NCI-H526 (cell line): ENCODE measurements around the gene HPS4.

ENCODE experiments used
- DNase-seq, 2 experiments: peaks; one replicate each; lab custom pipeline; 2025; lab: John Stamatoyannopoulos, UW

HPS4 gene

DNA sequence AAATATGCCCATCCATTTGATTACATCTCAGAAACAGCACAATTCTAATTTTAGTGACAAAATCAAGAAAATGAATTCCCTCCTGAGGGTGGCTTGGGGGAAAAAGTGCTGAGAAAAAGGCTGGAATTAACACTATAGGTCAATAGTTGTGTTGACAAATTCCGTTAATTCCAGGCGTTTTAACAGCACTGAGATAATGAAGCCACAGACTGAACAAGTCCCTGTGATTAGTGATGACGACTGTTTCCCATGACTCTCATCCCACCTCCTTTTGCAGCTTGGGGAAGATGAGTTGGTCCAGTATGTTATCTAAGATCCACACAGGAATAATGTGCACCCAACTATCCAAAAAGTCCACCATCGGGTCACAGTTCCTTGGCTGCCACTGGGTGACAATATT is 12.9 kb upstream of the HPS4 start:
- DNase-seq, result no peak

DNA sequence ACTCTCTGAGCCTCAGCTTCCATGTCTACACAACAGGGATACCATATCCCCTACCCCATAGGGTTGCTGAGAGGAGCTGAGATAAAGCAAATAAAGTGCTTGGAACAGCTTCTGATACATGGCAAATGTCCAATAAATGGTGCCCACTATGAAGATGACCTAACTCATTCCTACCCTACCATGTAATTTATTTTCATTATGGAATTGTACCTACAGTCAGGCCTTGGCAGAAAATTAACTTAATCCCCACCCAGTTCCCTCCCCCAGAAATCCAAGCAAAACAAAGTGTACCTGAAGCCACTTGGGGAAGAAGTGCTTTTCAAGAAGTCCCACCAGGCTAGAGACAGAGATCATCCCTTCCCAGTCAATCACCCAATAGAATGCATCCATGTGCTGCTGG is 10.9 kb upstream of the HPS4 start:
- DNase-seq, result no peak

DNA sequence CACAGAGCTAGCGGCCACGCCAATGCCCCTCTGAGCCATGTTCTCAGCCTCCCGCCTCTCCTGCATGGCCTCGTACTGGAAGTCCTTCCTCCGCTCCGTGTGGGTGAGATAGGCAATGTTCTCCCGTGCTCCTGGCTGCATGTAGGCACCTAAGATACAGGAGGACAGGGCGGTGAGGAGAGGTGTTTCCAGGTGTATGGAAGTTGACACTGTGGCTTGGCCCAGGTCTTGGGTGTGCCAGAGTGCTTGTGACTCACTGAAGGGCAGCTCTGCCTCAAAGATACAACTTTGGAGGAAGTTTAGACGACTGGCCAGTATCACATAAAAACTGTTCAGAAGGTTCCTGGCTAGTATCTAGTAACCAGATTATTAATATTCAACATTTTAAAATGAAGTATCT is 8.6 kb upstream of the HPS4 start:
- DNase-seq, result no peak

DNA sequence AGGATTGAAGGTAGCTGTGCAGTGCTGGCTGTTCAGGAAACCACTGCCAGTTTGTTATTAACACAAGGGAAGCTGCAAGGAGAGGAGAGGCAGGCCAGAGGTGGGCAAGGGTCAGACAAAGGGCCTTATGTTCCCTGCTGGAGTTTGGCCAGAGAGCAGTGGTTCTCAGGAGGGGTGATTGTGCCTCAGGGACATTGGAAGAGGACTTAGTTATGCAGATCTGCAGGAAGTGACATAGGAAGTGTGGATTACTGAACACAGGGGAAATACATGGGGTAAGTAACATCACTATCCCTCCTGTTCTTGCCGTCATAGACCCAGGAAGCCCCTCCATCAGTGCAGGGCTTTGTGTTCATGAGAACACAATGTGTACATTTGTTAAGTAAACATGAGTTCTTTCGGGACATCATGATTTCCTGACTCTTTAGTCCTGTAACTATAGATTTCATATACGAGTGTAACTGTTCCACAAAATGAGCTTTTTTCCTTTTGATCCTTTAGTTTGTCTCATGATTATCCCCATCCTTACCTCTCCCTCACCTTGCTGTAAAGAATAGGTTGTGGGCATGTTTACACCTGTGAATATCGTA is 6.0 kb upstream of the HPS4 start:
- no peak for DNase-seq

DNA sequence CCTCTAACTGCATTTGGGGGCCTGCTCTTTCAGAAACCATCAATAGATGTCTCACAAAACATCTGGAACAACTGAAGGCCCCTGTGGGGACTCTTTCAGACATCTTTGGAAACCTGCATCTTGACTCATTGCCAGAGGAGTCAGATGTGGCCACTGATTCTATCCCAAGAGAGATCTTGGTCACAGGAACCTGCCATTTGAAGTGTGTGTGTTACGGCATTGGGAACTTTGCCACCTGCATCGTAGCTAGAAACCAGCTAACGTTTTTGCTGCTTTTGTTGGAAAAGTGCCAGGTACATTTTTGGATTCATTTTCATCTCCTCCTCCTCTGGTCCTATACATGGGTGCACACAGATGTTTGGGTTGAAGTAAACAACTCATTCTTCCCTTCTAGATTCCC is 4.4 kb upstream of the HPS4 start:
- no peak for DNase-seq

DNA sequence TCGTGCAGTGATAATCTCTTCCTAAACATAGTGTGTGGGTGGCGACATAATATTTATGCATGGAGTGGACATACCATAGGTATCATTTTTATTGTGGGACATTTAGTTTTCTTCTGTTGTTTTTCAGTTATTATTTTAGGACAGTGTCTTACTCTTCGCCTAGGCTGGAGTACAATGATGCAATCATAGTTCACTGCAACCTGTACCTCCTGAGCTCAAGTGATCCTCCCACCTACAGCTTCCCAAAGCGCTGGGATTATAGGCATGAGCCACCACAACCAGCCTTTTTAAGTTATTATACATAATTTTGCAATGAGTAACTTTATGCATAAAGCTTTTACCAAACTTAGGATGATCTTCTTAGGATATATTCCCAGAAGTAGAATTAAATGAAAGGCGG is 2.8 kb upstream of the HPS4 start:
- no peak for DNase-seq

DNA sequence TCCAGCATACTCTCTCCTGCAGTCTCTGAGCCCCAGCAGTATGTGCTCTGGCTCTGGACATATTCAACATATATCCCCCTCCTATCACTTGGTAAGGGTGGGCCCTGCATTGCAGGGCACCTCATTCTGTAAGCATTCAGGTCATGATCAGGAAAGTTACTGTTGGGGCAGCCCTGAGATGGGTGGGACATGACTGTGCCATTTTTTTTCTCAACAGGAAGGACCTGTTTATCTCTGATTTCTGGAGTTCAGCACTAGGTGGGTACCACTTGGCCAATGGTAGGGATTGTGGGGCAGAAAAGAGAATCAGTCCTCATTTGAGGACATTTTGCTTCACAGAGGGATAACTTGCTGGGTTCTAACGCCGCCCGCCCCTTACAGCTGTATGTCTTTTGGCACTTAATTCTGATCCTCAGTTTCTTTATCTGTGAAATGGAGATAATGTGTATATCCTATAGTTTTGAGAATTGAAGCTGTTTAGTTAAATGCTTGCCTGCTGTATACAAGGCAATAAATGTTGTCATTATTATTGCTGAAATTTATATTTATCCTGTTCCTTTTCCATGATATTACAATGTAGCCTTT is 2.3 kb upstream of the HPS4 start:
- DNase-seq, result no peak

DNA sequence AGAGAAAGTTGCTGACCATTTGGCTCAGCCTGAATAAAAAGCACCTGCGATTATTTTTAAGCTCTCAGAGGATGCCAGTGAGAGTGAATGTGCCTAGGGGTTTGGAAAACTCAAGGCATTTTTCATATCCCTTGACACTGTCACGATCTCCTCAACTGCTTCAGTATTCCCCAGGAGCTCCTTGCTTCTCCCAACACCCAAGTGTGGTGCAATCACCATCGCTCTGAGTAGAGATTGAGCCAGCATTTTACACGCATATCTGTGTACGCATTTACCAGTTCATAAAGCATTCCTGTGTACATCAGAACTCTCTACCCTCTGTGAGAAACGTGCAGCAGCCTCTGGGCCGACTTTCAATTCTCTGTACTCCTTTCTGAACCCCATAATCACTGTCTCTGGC is 1.4 kb upstream of the HPS4 start:
- no peak for DNase-seq

DNA sequence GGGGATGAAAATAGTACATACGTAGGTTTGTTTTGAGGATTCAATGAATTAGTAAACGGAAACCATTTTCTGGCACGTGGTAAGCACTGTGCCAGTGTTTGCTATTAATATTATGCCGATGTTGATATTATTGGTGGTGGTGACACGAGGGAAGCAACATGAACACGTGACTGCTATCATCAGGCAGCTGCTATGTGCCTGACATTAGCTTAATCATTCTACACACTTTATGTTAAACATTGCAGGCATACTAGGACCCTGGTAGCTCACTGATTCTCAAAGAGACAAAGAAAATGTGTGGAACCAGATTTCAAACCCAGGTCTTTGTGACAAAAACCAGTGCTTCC is 750 bp upstream of the HPS4 start:
- DNase-seq, result no peak

DNA sequence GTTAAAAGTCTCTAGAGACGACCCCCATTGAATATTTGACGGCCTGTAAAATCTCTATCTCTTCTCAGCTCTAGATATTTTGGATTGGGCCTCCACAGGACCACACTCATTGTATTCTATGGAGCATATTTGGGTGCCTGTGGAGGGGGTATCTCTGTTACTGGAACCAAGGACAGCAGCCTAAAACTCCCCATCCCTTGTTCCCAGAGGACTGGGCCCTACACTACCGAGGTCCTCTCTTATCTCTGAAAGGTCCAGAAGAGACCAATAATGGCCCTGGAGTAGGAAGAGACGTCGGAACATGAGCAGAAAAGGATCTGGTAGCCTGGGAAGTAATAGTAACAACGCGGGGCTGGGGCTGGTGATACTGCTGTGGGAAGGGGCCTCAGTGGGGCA is 542 bp downstream of the HPS4 start:
- DNase-seq, result no peak

DNA sequence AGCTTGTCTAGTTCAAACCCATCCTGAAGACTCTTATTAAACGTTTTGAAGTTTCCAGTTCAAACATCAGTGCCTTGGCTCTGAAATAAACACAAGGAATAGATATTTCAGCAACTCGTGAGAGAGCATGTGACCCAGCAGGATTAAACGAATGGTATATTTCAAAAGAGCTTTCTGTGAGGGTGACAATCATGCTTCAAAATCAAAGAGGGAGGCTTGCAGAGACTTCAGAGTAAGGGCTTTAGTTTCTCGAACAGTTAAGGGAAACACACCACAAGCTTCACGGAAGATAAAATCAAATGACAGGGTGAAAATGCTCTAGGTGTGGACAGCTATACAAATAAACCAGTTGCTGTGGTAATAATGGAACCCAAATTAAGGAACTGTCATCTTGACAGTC is 1.4 kb downstream of the HPS4 start:
- DNase-seq, result no peak

DNA sequence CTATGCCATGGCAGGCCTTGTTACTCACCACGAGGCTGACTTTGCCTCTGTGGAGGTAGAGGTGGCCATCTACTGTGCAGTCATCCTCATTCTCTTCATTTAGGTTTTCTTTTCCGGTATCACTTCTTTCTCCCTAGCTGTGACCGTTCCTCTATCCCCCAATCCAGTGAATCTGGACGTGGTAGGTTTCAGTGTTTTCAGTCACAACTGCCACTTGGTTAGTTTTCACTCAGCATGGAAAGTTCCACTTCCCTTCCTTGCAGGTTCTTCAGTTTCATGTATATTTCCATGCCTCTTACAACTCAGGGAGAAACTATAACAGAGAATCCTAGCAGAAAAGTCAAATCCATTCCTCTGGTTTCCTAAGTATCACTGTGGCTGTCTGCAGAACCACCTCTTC is 1.9 kb downstream of the HPS4 start:
- no peak for DNase-seq

DNA sequence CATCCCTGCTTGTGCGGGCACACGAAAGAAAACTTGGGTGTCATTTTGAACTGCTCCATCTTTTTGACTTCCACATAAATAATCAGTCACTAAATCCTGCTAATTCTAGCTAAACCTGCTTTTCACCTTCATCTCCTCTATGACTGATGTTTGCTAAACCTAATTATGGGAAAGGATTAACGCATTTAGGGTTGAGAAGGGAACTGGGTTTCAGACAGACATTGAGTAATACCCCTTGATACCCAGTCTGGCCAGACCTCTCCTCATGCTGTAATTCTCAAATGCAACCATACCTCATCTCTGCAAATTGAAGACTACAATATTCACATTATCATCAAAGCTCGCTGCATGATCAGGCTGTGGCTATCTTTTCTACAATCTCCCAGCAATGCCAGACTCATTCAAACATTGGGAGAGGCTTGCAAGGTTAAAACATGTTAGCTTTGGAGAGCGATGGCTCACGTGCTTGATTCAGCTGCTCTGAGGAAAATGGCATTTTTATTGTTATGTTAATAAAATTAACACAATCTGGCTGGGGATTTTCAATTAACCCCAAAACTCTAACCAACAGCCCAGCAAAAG is 2.4 kb downstream of the HPS4 start:
- no peak for DNase-seq

DNA sequence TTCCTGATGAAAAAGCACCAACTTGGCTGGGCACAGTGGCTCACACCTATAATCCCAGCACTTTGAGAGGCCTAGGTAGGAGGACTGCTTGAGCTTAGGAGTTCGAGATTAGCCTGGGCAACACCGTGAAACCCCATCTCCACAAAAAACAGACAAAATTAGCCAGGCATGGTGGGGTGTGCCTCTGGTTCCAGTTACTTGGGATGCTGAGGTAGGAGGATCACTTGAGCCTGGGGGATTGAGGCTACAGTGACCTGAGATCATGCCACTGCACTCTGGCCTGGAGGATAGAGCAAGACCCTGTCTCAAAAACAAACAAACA is 3.0 kb downstream of the HPS4 start:
- DNase-seq, result no peak

DNA sequence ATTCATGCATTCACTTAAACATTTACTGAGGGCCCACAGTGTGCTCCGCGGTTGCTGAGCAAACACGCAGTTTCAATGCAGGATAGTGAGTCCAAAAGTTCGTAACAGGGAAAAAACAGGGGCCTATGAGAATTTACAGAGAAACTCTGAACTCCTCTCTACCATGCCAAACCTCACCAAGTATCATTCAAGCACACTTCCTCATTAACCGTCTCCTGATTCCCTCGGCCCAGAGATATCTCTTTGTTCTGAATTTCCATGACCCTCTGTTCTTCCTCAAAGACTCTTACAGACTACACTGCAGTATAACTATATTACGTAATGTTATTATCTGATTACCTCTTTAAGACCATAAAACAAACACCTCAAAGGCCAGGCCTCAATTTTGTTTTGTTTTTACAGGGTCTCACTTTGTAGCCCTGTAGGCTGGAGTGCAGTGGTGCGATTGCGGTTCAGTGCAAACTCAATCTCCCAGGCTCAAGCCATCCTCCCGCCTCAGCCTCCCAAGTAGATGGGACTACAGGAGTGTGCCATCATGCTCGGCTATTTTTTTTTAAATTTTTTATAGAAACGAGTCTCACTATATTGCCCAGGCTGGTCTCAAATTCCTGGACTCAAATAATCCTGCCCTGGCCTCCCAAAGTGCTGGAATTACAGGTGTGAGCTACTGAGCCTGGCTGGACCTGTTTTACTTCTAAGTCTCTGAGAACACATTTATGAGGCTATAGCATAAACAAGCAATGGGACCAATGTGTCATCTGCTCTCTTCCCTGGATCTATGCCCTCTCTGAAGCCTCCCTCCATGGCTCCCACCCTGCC is 3.6 kb downstream of the HPS4 start:
- peak in 1 of 2 experiments; percentile 36 for DNase-seq

DNA sequence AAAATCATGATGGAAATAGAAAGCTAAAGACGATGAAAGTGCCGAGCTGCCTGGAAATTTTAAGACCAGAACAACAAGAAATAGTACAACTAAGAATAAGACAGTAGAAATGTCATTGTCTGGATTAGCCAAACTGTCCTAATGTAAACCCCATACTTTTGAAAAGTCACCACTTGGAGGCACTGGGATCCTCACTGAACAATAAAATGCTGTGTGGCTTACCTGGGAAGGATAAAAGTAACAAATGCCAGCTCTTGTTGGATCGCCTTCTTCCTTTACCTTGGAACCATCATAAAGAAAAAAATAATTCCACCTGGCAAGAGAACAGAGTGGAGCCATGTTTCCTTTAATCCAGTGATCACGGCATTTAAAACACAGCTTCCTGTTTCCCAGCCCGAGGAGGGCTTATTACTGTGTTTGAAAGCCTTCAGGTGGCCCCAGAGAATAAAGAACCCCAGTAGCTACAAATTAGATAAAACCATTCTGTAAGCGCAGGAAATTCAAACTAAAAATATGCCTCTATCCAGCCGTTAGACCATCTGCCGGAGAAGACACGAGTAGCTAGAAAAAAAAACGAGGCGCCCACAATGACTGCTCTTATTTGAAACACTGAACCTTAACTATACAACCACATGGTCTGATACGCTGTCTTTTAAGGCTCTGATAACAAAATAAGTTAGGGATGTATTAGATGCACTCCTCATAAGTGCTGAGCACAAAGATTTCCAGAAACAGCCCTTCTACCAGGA is 4.4 kb downstream of the HPS4 start:
- DNase-seq, result peak; percentile 32 to 39

DNA sequence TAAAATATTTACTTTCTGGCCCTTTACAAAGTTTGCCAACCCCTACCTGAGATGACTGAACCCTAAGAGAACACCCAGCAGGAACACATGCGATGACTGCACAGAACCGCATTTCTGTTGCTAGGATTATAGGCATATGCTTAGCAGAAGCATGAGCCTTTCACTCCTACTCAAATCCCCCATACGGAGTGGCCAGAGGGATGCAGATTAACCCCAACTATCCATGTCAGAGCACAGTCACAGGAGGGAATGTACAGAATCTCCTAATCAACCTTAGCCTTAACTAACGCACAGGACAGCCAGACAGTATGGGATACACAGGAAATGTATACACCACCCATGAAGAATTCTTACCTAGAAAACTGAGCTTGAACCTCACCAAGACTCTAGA is 6.2 kb downstream of the HPS4 start:
- no peak for DNase-seq

DNA sequence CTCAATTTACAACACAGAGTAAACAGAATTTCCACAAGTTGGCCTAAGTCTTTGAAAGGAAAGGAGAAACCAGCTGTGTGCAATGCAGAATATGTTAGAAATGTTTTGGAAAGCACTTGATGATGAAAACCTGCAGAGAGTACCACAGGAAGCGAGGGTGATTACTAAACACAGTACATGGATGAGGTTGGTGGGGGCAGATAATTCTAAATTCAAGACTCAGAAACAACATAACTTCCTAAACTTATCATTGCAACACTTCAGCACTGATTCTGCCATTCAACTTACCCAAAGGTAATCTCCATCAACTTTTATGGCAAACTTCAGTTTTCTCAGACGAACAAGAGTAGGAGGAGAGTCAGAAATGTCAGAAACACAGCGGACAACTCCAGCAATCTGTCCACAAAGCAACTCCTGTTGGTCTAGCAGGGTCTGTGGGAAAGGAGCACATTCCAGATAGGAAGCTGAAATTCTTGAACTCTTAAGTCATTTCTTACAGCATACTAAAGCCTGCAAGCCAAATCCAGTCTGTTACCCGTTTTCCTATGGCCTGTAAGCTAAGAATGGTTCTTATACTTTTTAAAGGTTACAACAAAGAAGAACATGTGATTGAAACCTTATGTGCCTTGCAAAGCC is 6.8 kb downstream of the HPS4 start:
- no peak for DNase-seq

DNA sequence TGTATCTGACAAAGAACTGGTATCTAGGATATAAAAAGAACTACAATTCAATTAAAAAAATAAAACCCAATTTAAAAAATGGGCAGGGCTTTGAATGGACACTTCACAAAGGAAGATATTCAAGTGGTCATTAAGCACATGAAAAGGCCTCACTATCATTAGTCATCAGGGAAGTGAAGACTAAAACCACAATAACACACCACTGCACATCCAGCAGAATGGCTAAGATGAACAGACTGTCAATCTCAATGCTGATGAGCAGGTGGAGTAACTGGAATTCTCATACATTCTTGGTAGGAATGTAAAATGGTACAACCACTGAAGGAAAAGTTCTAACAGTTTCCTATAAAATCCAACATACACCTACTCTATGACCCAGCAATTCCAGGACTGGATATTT is 8.9 kb downstream of the HPS4 start:
- no peak for DNase-seq

DNA sequence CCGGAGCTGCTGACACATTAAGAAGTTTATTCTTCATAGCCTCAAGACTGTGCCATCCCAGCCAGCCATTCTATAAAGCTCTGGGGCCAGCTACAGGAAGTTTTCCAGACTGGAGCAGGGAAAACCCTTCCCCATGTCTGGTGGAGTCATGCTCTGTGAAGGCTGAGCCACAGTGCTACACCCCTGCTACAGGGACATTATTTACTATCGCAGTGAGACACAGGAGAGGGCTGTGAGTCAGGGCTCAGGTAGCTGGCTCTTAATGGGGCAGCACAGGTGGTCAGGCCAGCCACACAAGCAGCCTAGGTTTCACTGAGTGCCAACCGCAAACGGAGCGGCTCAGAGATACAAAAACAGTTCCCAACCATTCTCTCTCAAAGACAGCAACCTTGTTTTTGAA is 12.1 kb downstream of the HPS4 start:
- no peak for DNase-seq

DNA sequence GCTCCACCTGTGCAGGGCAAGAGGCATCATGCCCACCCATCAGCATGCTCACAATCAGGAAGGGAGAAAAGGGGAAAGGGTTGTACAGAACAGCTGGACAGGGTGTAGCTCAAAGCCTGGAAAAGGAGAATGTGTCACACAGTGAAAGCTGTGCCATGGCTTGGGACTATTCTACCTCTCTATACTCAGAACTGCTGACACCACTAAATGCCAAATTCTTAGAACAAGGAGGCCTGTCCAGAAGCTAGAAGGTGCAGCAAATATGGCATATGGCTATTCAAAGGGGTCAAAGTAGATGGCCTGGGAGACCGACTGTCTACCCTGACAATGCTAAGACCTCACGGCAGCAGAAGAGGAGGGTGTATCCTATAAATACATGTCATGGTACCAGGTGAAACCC is 12.8 kb downstream of the HPS4 start:
- DNase-seq, result no peak

DNA sequence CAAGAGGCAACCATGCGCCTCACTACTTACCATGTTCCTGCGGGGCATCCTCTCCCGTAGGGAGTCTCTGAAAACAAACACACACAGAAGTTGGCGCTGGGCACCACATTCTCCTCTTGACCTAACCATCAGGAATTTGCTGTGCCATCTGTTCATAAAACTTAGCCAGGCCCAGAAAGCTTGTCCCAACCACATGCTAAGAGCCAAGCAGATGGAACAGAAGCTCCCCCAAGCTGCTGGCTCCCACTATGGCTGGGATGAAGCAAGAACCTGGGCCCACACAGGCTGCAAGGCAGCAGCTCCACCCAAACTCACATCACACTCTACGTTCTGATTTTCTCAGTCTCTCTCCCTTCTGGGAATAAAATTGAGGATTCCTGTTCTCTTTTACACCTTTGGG is 17.4 kb downstream of the HPS4 start:
- no peak for DNase-seq
